ENCODE measurements around the gene SLC39A6.
"Not testable (repeated sequence)": the region's sequence is repeated elsewhere in the genome, so short reads cannot be mapped to it uniquely, and the experiment has no call there.

SLC39A6 gene

DNA sequence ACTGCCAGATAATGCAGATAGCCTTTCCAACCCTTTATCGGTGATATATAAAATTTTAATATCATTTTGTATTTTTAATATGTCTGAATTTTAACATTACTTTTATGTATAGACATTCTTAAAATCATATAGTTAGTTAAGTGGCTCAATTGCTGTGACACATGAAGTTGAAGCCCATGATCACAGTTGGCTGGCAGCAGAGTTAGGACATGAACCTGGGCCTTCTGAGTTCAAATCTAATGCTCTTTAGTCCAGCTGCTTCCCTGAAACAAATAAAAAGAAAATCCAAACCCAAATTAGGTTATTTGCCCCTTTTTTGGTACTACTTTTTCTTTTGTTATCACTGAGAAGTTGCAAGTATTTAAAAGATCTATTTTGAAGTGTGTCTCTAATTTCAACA is 6.1 kb upstream of the SLC39A6 start:
- no peak for DNase-seq

DNA sequence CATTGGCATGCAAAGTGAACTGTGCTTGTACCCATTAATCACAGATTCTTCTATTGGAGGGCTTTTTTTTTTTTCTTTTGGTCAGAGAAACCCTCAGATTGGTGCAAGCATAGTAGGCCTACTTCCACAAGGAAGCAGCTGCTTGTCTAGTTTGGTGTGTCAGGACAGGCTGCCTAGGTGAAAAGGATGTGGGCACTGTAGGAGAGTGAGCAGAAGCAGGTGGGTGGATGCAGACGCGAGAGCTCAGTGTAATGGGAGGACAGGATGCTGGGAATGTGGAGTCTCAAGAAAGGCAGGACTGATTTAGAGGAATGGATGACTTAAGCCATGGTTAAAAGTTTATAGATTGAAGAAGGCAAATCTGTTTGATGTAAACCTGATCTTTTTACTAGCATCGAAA is 3.6 kb upstream of the SLC39A6 start:
- no peak for DNase-seq

DNA sequence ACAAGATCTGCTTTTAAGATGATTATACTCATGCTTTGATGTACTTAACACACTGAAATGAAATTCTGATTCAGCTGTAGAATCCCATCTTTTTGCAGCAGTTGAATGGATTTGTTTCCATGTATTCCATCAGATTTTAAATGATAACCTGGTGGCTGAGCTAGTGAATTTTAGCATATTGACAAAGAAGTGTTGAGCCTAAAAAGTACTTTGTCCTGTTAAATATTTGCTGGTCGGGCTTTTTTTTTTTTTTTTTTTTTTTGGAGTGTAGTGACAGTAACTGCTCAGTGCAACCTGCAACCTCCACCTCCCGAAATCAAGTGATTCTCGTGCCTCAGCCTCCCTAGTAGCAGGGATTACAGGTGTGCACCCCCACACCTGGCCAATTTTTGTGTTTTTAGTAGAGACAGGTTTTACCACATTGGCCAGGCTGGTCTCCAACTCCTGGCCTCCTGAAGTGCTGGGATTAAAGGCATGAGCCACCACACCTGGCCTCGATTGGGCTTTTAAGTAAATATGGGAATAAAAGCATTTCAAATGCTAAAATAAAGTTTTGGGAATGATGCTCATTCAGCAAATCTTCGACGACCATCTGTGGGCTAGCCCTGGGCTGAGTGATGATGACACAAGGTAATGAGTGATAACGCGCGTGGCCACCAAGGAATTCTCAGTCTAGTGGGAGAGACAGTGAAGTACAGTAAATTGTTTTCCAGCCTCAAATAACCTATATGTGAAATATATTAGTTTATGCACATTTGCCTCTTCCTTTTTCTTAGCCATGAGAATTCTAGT is 2.7 kb upstream of the SLC39A6 start:
- DNase-seq, result no peak

DNA sequence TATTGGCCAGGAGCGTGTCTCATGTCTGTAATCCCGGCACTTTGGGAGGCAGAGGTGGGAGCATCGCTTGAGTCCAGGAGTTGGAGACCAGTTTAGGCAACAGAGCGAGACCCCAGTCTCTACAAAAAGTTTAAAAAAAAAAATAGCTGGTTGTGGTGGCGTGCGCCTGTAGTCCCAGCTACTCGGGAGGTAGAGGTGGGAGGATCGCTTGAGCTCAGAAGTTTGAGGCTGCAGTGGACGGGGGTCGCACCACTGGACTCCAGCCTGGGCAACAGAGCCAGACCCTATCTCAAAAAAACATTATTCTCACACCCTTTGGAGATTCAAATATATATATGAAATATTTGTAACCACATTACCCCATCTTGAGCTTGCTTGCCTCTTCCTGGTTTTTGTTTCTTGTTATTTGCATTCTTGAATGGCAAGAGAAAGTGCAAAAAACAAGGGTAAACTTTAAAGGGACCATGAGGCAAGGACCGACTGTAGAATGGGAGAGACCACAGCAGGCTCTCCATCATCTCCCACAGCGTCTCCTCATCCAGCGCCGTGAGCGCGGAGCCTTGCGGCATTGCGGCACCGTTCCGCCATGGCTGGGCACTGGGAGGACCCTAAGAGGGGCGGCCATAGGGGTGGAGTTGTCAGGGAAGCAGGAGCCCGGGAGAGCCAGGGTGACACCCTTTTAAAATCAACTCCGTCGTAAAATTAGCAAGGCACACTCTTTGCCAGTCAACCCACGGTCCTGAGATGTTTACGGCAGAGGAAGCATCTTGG is 1.9 kb upstream of the SLC39A6 start:
- no peak for DNase-seq

DNA sequence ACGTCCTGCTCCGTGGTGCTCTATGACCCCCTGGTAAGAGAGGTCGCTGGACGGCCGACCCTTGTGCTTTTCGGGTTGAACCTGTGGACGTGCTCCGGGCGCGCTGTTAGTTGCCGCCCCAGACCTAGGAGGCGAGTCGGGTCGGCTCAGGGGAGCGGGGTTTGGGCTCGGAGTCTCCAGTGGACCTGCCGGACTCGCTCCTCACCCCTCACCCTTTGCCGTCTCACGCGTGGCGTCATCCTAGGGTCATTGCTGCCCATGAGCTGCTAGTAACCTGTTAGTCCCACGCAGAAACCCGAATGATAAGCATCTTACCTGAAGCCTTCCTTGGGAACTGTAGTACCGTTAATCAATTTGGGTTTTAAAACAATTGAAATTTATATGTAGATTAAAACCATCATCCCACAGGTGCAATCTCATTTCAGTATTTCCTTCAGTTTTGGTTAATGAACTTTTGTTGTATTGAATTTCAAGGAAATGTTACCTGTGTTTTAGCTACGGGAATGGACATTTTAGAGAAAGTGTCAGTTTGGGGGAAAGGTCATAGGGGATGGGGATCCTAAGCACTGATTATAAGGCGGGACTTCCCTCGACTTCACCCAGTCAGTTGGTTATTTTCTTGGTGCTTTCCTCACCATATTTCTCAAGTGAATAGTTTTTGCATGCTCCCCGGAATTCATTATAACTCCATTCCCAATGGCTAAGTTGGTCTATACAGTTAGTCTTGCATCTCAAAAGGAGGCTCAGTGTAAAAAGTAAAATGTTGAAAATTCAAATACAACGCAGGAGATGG is 1.1 kb upstream of the SLC39A6 start:
- no peak for DNase-seq

DNA sequence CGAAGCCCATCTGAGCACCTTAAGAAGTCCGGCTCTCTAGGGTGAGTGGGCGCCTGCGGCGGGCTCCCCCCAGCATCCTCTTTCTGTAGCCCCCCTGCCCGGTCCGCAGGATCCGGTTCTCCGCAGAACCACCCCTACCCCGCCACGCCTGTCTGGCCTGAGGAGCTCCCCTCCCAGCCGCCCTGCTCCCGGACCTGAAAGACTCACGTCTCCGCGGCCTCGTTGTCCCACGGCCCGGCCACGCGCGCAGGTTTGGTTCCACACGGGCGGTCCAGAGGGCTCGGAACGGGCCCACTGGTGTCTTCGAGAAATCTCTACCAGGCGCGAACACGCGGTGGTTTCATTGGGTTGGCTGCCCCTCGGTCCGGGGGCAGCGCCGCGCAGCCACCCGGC is 237 bp downstream of the SLC39A6 start:
- DNase-seq, result no peak

DNA sequence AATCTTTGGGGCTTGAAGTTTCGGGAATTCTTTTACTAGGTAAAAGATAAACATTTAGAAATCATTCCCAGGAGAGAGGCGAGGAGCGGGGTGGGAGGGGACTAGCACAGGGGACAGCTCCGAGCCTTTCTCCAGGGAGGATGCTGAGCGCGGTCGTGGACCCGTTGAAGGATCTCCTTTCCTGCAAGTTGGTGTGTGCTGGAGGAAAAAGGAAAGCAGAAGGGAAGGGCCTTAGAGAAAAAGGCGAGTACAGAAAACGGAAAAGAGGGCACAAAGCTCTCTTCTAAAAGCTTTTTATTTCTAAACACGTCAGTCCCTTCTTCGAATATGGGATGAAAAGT is 640 bp downstream of the SLC39A6 start:
- peak; percentile 11 for DNase-seq

DNA sequence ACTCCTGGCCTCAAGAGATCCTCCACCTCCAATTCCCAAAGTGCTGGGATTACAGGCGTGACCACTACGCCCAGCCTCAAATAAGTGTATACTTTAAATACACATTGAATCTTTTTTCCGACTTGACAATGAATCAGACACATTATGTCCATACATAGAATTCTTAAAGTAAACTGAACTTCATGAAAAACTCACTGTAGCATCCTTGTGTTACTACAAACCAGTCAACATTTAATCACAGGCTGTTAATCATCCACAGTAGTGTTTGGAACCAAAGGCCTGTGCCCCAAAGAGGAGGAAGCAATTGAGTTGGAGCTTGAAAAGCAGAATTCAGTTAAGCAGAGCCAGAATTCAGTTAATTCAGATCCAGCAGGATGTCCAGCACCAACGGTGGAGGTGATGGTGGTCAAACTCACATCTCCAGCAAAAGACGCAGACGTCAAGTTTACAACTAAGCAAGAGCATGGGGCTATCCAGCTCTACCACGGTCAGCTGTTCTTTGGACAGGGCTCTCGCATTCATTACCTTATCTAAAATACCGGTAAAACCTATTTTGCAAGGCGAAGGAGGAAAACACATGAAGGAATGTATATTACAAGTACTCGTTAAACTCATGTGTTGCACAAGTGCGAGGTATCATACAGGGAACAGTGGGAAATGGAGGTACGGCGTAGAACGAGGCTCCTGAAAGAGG is 1.2 kb downstream of the SLC39A6 start:
- no peak for DNase-seq

DNA sequence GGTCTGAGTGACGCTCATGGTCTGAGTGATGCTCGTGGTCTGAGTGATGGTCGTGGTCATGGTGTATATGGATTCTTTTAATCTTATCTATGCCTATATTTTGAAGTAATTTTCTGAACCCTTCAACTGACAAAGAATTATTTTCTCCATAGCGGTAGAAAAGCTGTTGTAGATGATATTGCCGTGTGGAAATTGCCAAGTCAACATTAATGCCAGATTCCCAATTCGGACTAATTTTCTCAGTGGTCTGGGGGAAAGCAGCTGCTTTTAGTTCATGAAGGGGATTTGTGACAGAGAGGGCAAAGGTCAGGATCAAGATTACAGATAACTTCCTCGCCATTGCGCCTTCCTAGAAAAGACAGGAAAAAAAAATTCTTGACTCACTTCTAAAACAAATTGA is 2.5 kb downstream of the SLC39A6 start:
- no peak for DNase-seq

- DNase-seq, result no peak
These were observed 4.3 kb downstream of the SLC39A6 start for GRCh38 chr18:36124841-36125240.

DNA sequence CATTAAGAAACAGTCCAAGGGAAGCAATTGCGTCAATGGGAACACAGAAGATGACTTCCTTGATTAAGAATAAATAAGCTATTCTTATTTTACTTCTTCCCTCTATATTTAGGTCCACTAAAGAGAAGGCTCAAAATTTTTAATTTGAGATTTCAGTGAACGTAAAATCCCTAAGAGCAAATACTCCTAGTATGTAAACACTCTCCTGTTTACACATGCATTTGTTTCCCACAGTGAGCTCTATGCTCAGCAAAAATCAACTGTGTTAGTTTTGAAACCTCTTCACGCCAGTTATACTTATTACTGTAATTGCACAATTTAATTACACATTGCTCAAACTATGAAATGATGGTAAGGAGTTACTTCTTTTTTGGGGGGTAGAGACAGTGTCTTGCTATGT is 8.8 kb downstream of the SLC39A6 start:
- DNase-seq, result no peak

GRCh38 chr18:36116771-36117170 is 12.4 kb downstream of the SLC39A6 start:
- not testable (repeated sequence) for DNase-seq

GRCh38 chr18:36114738-36115137 is 14.4 kb downstream of the SLC39A6 start:
- no peak for DNase-seq

DNA sequence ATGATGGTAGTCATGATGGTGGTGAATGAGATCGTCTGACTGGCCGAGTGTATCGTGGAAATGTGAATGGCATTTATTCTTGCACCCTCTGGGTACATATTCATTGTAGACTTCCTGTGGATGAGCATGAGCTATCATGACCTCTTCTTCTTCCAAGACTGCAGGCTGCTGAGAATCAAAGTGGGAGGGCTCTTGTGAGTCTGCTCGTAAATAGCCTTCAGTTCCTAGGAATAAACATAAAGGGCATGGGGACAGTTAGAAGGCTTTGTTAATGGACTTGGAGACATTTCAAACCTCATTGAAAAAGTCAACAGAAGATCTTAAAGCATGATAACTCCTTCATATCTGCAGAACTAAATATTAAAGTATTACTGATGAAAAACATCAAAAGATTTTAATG is 14.9 kb downstream of the SLC39A6 start:
- DNase-seq, result no peak

GRCh38 chr18:36112302-36112701 is 16.8 kb downstream of the SLC39A6 start:
- no peak for DNase-seq

- DNase-seq, result no peak
These were observed 19.4 kb downstream of the SLC39A6 start for GRCh38 chr18:36109737-36110136.

GRCh38 chr18:36108601-36109000 is 20.5 kb downstream of the SLC39A6 start:
- no peak for DNase-seq

DNA sequence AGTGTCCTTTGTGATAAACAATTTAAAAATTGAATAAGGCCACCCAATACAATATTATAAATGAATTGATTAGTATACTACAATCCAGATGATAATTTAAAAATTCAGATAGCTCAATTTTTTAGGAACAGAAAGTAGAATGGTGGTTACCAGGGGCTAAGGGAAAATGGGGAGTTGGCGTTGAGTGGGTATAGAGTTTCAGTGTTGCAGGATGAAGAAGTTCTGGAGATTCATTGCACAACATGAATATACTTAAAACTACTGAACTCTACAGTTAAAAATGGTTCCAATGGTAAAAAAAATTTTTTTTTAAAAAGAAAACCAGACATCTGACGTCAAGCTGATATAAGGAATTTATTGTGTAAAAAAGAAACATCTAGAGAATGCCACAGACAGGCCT is 20.9 kb downstream of the SLC39A6 start:
- DNase-seq, result no peak

GRCh38 chr18:36107477-36107876 is 21.7 kb downstream of the SLC39A6 start:
- DNase-seq, result no peak

- no peak for DNase-seq
These were observed 24.4 kb downstream of the SLC39A6 start for GRCh38 chr18:36104749-36105148.

- DNase-seq, result no peak
These were observed 27.2 kb downstream of the SLC39A6 start for GRCh38 chr18:36101943-36102342.

GRCh38 chr18:36099311-36099710 is 29.8 kb downstream of the SLC39A6 start:
- DNase-seq, result no peak

DNA sequence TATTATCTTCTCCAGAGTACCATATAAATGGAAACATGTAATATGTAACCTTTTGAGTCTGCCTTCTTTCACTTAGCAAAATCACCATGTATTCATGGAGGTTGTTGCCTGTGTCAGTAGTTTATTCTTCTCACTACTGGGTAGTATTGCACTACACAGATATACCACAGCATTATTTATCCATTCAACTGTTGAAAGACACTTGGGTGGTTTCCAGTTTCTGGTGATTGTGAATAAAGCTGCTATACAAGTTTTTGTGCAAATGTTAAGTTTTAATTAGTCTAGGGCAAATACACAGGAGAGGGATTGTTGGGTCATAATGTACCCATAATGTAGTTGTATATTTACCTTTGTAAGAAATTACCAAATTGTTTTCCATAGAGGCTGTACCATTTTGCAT is 32.2 kb downstream of the SLC39A6 start:
- DNase-seq, result no peak
